Upper lobe of right lung (tissue), 1 donor: ENCODE results near the gene TMEM8B. TPM values are rescaled to one million over a fixed set of nuclear protein-coding genes. Genes with fewer than 3 reads are reported as not detected.

Experiments
- ATAC-seq: fragments of 200-7000 bp; cut with Tn5 transposase; one replicate; pipeline ENCODE4 v1.9.1; 2020; ENCODE audit warnings: mild to moderate bottlenecking, moderate library complexity
- DNase-seq: peaks from one replicate; pipeline ENCODE4 v3.0.0-alpha.2; 2020
- H3K27ac ChIP-seq: fragments of 200-600 bp; one replicate; pipeline ENCODE4 v1.8.0; 2022
- H3K27me3 ChIP-seq: fragments of 200-600 bp; one replicate; pipeline ENCODE4 v1.8.0; 2022; ENCODE audit warnings: mild to moderate bottlenecking
- H3K36me3 ChIP-seq: fragments of 200-600 bp; one replicate; pipeline ENCODE4 v1.8.0; 2022
- H3K4me1 ChIP-seq: fragments of 200-600 bp; one replicate; pipeline ENCODE4 v1.8.0; 2022
- H3K4me3 ChIP-seq: fragments of 200-600 bp; one replicate; pipeline ENCODE4 v1.8.0; 2022; ENCODE audit warnings: mild to moderate bottlenecking
- H3K9me3 ChIP-seq: fragments of 200-600 bp; one replicate; pipeline ENCODE4 v1.8.0; 2022
- CTCF ChIP-seq: fragments of 200-600 bp; IDR thresholded peaks from one replicate; pipeline ENCODE4 v1.8.0; 2022; ENCODE audit warnings: antibody characterized with exemption
- intact Hi-C: fragments of 100-400 bp; cut with DNase I; formaldehyde crosslinking; loops from one replicate; pipeline ENCODE4 v1.11.0; 2022
- total RNA-seq: library from RNA; stranded (reverse); fragmentation: NEBNext Ultra II Directional; extraction: Animal tissue kit (Norgen Biotek cat#: 25700); gene quantifications from one replicate; pipeline ENCODE4 v1.2.1, GENCODE V29; 2021
- donor health status: DM: no; HTN: yes; CAD: no; lungs with severe emphysema.

Gene TMEM8B
- total RNA-seq, 1 donor from 2014 or later = 13.7 TPM

- Histone ChIP-seq H3K4me3 (no peak overlapping the region), H3K4me1 (peaks cover 19% of the 10 kb centered on the region), H3K27ac (no peak overlapping the region), H3K27me3 (no peaks in the 10 kb centered on the region), H3K36me3 (no peaks in the 10 kb centered on the region), H3K9me3 (no peaks in the 10 kb centered on the region)
- ATAC-seq (no peak), DNase-seq (no peak)
- no peak for TF ChIP-seq CTCF
- intact Hi-C loops = no loop called here
Measured at GRCh38 chr9:35835766-35836165, 6.7 kb downstream of the TMEM8B start.

DNA sequence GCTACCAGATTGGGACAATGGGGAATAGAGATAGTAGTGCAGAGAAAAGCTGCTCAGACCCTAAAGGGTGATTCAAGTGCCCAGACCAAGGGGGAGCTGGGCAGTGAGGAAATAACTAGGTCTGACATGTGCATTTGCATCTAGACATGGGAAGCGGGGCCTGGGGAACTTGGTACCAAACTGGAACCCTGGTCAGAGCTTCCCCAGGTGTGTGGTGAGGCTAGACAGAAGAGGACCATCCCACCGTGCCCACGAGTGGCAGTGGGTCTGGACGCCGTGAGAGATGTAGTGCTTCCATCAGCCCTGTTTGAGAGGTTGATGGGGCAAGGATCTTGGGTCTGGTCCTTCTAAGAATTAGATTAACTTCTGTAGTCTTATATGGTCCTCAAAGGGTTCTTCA, 7.6 kb downstream of the TMEM8B start:
- no peaks in the 10 kb centered on the region for H3K27me3 ChIP-seq
- intact Hi-C loops = no loop called here
- no peak for ATAC-seq

GRCh38 chr9:35839926-35840325, 10.9 kb downstream of the TMEM8B start:
- Histone ChIP-seq H3K27ac (no peak overlapping the region), H3K4me1 (peaks cover 27% of the 10 kb centered on the region), H3K9me3 (no peaks in the 10 kb centered on the region), H3K36me3 (no peaks in the 10 kb centered on the region), H3K27me3 (no peaks in the 10 kb centered on the region), H3K4me3 (no peak overlapping the region)
- ATAC-seq (no peak), DNase-seq (no peak)
- no peak for TF ChIP-seq CTCF
- intact Hi-C loops = no loop called here

More for the DNA sequence above, 7.6 kb downstream of the TMEM8B start:
- Histone ChIP-seq H3K27ac (no peak overlapping the region), H3K36me3 (no peaks in the 10 kb centered on the region), H3K4me3 (no peak overlapping the region), H3K9me3 (no peaks in the 10 kb centered on the region), H3K4me1 (peaks cover 19% of the 10 kb centered on the region)
- no peak for DNase-seq
- TF ChIP-seq CTCF = no peak

DNA sequence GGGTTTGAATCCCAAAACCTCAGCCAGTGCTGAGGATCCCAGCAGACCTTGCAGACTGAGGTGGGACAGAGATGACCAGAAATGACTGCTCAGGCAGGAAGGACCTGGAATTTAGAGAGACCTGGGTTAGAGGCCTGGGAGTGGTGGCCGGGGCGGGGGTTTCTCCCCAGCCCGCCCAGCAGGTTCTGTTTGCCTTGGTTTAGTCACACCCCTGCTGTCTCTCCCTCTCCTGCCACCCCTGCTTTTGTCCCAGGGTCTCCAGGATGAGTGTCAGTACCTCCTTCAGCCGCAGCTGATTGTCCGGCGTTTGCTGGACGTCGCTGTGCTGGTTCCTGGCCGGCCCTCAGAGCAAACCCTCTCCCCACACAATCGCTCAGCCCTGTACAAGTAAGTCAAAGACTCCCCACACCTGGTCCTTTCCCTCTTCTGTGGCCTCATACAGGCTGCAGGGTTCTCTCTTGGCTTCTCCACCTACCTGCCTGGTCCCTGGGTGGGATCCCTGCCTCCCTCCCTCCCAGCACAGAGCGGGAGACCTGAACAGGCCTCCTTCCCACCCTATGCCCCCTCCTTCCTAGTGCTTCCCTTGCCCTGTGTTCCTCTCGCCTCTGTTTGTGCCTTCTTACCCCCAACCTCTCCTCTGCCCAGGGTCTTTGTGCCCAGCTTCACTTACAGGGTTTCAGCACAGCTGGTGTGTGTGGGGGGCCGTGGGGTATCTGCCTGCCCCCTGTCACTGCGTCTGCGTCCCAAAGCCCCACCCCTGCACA, 12.0 kb downstream of the TMEM8B start:
- no peaks in the 10 kb centered on the region for H3K36me3 ChIP-seq
- intact Hi-C loops = no loop called here
- no peaks in the 10 kb centered on the region for H3K27me3 ChIP-seq
- H3K27ac ChIP-seq = no peak overlapping the region
- H3K9me3 ChIP-seq = no peaks in the 10 kb centered on the region
- DNase-seq = no peak
- H3K4me3 ChIP-seq = no peak overlapping the region
- peaks cover 33% of the 10 kb centered on the region for H3K4me1 ChIP-seq
- TF ChIP-seq CTCF = no peak
- ATAC-seq = no peak

GRCh38 chr9:35841645-35841900, 12.5 kb downstream of the TMEM8B start:
- ATAC-seq (no peak), DNase-seq (no peak)
- H3K9me3 ChIP-seq = no peaks in the 10 kb centered on the region
- peaks cover 33% of the 10 kb centered on the region for H3K4me1 ChIP-seq
- no peak for TF ChIP-seq CTCF
- no peak overlapping the region for H3K4me3 ChIP-seq
- no peaks in the 10 kb centered on the region for H3K36me3 ChIP-seq
- intact Hi-C loops = no loop called here
- H3K27ac ChIP-seq = no peak overlapping the region
- no peaks in the 10 kb centered on the region for H3K27me3 ChIP-seq
